Chondrocyte (in vitro differentiated cells): ENCODE data around the gene ATP2B2. TPM values are rescaled to one million over a fixed set of nuclear protein-coding genes. Genes with fewer than 3 reads are reported as not detected.

Experiments used
- DNase-seq: peaks from one replicate; pipeline ENCODE4 v3.0.0; 2021; ENCODE audit warnings: mixed read lengths, low spot score
- H3K27ac Mint-ChIP-seq: one replicate; pipeline ENCODE4 v1.8.0; 2021; ENCODE audit warnings: mild to moderate bottlenecking, moderate library complexity, mixed read lengths; ENCODE audit not compliant: unreplicated experiment
- H3K27me3 Mint-ChIP-seq: 2 replicates; pipeline ENCODE4 v1.8.0; 2021; ENCODE audit warnings: low read depth, mixed read lengths
- H3K36me3 Mint-ChIP-seq: 2 replicates; pipeline ENCODE4 v1.8.0; 2021; ENCODE audit warnings: low read depth, mixed read lengths
- H3K4me1 Mint-ChIP-seq: 2 replicates; pipeline ENCODE4 v1.8.0; 2021; ENCODE audit warnings: low read depth, mild to moderate bottlenecking, mixed read lengths
- H3K4me3 Mint-ChIP-seq: one replicate; pipeline ENCODE4 v1.8.0; 2021; ENCODE audit warnings: mild to moderate bottlenecking, moderate library complexity, mixed read lengths; ENCODE audit not compliant: unreplicated experiment
- H3K9me3 Mint-ChIP-seq: 2 replicates; pipeline ENCODE4 v1.8.0; 2021; ENCODE audit warnings: low read depth, mixed read lengths
- total RNA-seq: library from RNA; stranded (reverse); gene quantifications from 3 replicates; pipeline ENCODE4 v1.2.1, GENCODE V29; 2021
- TF ChIP-seq, protein P1 (sequence below): fragments of 200-600 bp; sonication (generic); IDR thresholded peaks from 2 replicates; pipeline ENCODE4 v1.5.0; 2021; ENCODE audit warnings: antibody characterized with exemption, mild to moderate bottlenecking, moderate library complexity

The ATP2B2 gene
- total RNA-seq, 1 donor from 2014 or later = 0.25 TPM

DNA sequence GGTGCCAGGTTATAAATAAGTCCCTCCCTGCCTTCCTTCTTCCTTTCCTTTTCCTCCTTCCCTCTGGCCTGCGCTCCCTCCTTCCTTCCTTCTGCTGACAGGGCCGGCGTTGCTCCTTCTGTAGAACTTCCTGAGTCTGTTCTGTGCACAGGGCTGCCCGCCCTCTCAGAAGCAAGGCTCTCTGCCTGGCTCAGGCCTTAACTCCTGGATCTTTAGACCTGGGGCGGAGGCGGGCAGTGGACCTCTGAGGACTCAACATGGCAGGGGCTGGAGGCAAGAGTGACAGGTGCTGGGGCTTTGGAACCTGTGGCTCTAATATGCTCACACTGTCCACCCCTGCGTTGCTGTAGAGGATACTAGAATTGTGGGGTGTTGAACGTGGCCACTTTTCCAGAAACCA is 98.0 kb downstream of the ATP2B2 start:
- H3K4me1 Mint-ChIP-seq = no peaks in the 10 kb centered on the region
- no peak overlapping the region for H3K27ac Mint-ChIP-seq
- TF ChIP-seq, protein P1, sequence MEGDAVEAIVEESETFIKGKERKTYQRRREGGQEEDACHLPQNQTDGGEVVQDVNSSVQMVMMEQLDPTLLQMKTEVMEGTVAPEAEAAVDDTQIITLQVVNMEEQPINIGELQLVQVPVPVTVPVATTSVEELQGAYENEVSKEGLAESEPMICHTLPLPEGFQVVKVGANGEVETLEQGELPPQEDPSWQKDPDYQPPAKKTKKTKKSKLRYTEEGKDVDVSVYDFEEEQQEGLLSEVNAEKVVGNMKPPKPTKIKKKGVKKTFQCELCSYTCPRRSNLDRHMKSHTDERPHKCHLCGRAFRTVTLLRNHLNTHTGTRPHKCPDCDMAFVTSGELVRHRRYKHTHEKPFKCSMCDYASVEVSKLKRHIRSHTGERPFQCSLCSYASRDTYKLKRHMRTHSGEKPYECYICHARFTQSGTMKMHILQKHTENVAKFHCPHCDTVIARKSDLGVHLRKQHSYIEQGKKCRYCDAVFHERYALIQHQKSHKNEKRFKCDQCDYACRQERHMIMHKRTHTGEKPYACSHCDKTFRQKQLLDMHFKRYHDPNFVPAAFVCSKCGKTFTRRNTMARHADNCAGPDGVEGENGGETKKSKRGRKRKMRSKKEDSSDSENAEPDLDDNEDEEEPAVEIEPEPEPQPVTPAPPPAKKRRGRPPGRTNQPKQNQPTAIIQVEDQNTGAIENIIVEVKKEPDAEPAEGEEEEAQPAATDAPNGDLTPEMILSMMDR = no peak
- H3K36me3 Mint-ChIP-seq = no peaks in the 10 kb centered on the region
- no peak overlapping the region for H3K4me3 Mint-ChIP-seq
- DNase-seq = peak; percentile 57
- H3K27me3 Mint-ChIP-seq = peaks cover 6% of the 10 kb centered on the region
- no peaks in the 10 kb centered on the region for H3K9me3 Mint-ChIP-seq

DNA sequence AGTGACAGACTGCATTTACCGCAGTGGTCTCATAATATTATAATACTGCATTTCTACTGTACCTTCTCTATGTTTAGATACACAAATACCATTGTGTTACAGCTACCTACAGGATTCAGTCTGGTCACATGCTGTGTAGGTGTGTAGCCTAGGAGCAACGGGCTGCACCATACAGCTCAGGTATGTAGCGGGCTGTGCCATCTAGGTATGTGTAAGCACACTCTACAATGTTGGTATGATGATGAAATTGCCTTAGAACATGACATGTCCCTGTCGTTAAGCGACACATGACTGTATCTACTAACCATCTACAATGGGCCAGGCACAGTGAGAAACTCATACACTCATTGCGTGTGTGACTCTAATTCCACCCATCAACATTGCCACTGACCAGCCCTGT is 99.0 kb downstream of the ATP2B2 start:
- Mint-ChIP-seq H3K36me3 (no peaks in the 10 kb centered on the region), H3K4me3 (no peak overlapping the region), H3K27ac (no peak overlapping the region), H3K9me3 (no peaks in the 10 kb centered on the region), H3K4me1 (no peaks in the 10 kb centered on the region), H3K27me3 (peaks cover 2% of the 10 kb centered on the region)
- no peak for DNase-seq
- TF ChIP-seq, protein P1 = no peak

DNA sequence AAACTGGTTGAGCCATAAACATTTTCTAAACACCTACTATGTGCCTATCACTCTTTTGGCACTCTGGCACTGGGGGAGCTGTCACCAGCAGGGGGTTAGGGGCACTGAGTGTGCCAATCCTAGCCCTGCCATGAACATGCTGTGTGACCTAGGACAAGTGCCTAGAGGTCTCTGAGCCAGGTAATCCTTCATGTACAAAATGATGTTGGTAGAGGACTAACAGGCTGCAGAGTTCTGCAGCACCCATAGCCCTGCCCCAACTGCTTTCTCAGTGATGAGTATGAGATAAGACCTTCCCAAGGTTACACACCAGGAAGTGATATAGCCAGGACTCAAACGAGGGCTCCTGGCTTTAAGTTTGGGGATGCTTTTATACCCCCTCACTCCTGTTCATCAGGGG is 99.6 kb downstream of the ATP2B2 start:
- TF ChIP-seq, protein P1 = no peak
- DNase-seq = no peak
- no peak overlapping the region for H3K27ac Mint-ChIP-seq
- H3K4me3 Mint-ChIP-seq = no peak overlapping the region
- H3K9me3 Mint-ChIP-seq = no peaks in the 10 kb centered on the region
- no peaks in the 10 kb centered on the region for H3K4me1 Mint-ChIP-seq
- no peaks in the 10 kb centered on the region for H3K36me3 Mint-ChIP-seq
- H3K27me3 Mint-ChIP-seq = peaks cover 2% of the 10 kb centered on the region

DNA sequence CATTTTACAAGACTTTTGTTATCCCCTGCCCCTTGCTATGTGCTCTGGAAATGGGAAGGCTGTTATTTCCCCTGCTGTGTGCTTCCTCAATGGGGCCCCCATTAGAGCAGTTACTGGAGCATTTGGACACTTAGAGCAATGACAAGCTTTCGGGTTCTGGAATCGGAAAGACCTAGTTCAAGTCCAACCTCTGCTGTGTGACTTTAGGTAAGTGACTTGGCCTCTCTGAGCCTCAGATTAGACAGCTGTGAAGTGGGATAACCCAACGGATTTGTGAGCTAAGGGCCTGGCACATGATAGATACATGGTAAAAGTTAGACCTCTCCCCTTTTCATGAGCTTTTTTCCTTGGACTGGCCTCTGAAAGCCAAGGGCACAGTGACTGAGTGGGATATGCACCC is 100.5 kb downstream of the ATP2B2 start:
- Mint-ChIP-seq H3K4me1 (no peaks in the 10 kb centered on the region), H3K9me3 (no peaks in the 10 kb centered on the region), H3K27me3 (peaks cover 2% of the 10 kb centered on the region), H3K36me3 (no peaks in the 10 kb centered on the region), H3K4me3 (no peak overlapping the region), H3K27ac (no peak overlapping the region)
- TF ChIP-seq, protein P1 = no peak
- DNase-seq = no peak

DNA sequence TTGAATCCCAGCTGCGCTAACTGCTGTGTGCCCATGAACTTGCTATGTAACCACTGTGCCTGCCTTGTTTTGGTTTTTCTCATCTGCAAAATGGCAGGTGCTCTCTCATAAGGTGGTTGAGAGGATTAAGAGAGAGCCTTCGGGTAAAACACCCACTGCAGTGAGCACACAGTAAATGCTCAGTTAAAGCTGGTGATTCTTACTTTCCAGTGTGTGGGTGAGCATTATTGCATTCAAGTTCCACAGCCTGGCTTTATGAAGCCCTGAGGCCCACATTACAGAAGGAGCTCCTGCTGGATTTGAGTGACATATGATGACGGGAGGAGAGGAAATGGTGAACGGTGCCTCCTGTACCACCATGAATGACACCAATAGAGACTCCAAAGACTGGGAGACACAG is 101.0 kb downstream of the ATP2B2 start:
- H3K27ac Mint-ChIP-seq = no peak overlapping the region
- H3K4me3 Mint-ChIP-seq = no peak overlapping the region
- H3K36me3 Mint-ChIP-seq = no peaks in the 10 kb centered on the region
- TF ChIP-seq, protein P1 = no peak
- H3K4me1 Mint-ChIP-seq = no peaks in the 10 kb centered on the region
- no peaks in the 10 kb centered on the region for H3K9me3 Mint-ChIP-seq
- no peak for DNase-seq
- H3K27me3 Mint-ChIP-seq = peaks cover 2% of the 10 kb centered on the region
